D721Med (cell line): ENCODE measurements around the gene CORO1C.

Experiments used
- DNase-seq: peaks from one replicate; pipeline ENCODE4 v3.0.0; 2011; ENCODE audit warnings: low spot score; ENCODE audit not compliant: insufficient read length
- FAIRE-seq: peaks from 2 replicates; lab custom pipeline; 2011; peaks lifted over from hg19 to GRCh38; lab: Jason Lieb, UNC
- TF ChIP-seq, protein P1 (sequence below): IDR thresholded peaks from 2 replicates; pipeline ENCODE4 v1.5.1; 2012; ENCODE audit warnings: mild to moderate bottlenecking, control low read depth; ENCODE audit not compliant: insufficient read depth; ENCODE audit errors: missing control alignments

Gene CORO1C

DNA sequence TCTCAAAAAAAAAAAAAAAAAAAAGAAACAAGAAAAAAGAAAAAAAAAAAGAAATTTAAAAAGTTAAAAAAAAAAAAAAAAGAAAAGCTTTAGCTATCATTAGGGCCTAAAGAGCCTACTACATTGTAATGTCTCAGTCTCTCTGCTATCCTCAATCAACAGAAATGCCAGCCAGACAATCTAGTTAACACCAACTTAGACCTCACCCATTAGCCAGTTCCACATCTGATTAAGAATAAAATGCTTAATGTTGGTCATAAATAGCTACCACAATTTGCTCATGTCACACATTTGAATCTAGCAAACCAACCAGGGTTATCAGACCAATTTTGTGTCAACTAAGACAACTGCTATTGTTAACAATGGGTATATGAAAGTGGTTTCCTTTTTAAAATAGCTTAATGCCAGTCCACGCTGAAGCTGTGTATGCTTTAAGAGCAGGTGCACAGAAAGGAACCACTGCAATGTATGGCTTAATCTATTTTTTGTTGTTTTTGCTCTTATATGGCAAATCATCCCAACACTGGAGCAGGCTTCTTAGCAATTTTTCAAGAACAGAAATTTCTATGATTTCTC is 52.1 kb downstream of the CORO1C start:
- DNase-seq (no peak), FAIRE-seq (no peak)
- TF ChIP-seq, protein P1, sequence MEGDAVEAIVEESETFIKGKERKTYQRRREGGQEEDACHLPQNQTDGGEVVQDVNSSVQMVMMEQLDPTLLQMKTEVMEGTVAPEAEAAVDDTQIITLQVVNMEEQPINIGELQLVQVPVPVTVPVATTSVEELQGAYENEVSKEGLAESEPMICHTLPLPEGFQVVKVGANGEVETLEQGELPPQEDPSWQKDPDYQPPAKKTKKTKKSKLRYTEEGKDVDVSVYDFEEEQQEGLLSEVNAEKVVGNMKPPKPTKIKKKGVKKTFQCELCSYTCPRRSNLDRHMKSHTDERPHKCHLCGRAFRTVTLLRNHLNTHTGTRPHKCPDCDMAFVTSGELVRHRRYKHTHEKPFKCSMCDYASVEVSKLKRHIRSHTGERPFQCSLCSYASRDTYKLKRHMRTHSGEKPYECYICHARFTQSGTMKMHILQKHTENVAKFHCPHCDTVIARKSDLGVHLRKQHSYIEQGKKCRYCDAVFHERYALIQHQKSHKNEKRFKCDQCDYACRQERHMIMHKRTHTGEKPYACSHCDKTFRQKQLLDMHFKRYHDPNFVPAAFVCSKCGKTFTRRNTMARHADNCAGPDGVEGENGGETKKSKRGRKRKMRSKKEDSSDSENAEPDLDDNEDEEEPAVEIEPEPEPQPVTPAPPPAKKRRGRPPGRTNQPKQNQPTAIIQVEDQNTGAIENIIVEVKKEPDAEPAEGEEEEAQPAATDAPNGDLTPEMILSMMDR: no peak

DNA sequence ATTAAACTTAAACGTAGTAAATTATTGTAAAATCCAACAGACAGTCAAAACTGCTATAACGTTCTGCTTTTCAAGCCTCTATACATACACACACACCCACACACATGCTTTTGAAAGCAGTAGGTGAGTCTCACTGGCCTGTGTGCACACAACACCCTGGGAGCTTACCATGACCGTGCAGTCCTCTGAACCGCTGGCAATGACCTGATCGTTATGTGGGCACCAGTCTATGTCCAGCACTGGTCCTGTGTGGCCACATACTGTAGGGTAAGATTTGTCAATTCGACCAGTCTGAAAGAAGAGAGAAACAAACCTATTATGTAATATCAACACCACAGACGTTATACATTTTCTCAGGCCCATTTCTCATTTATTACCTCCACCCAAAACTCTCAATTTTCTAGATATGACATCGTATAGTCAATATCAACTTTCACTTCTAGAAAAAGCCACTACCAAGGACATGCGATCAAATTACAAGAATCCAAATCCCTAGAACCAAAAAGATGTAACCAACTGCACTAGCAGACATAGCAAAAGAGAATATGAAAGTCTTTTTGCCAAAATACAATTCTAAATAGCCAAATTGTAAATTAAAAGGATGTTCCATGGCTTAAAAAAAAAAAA is 53.1 kb downstream of the CORO1C start:
- FAIRE-seq (no peak), DNase-seq (no peak)
- TF ChIP-seq, protein P1: no peak

DNA sequence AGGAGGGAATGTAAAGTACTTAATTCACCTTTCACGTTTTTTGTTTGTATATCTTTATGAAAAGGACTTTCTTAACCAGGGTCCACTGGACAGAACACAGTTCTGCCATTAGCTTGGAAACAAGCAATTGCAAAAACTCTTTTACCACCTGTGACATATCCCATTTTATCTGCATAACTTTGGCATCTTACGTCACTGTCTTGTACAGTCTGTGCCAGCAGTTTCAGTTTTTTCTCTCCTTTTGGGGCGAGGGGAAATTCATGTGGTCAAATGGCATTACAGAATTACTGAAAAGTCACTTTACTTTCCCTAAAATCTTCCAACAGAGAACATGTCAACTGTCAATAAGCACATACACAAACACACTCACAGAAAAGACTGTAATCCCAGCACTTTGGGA is 53.9 kb downstream of the CORO1C start:
- TF ChIP-seq, protein P1: no peak
- FAIRE-seq: no peak

DNA sequence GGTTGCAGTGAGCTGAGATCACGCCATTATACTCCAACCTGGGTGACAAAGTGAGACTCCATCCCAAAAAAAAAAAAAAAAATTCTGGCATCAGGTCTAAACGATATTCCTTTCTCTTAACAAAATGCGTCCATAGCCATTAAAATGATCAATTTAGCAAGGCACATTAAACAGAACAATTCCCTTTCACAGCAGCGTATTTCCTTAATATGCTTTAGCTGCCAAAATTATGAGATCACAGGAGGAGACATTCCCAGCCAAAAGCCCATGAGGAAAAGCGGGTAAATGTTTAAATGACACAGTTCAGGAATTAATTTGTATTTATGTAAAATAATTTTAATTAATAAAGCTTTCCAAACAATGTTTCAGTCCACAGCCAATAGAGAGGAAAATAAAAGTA is 54.6 kb downstream of the CORO1C start:
- FAIRE-seq (no peak), DNase-seq (no peak)
- TF ChIP-seq, protein P1: no peak

More for the DNA sequence above, 53.9 kb downstream of the CORO1C start:
- no peak for DNase-seq

DNA sequence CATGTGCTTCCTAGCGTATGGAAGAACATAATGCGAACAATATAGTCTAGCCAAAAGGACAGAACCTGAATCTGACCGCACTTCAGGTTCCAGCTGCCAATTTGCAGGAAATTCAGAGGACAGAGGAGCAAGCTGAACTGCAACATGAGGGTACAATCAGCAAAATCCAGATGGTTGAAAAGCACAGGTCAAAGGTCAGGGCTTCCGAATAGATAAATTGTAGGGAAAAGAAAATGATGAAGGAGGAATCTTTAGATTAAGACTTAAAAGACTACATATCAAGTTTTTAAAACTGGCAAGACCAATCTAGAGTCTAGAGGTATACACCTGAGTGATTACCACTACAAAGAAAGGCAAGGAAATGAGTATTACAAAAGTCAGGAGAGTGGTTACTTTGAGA is 55.5 kb downstream of the CORO1C start:
- FAIRE-seq: no peak
- TF ChIP-seq, protein P1: no peak
- no peak for DNase-seq

DNA sequence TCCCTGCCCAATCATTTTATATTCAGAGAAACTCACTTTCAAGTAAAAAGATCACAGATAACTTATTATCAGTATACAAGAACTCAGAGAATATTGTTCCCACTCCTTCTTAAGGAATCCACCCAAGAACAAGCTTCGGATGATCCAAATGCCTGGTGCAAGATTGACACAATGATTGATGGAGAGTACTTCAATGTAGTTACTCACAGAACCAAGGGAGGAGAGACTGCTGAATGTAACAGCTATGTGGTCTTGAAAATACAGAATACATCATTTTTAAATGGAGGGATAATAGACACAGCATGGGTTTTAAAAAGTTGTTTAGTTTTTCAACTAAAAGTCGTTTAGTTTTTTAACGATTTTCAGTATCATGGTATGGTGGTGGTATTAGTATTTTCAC is 59.3 kb downstream of the CORO1C start:
- FAIRE-seq: no peak
- TF ChIP-seq, protein P1: no peak
- DNase-seq: no peak

DNA sequence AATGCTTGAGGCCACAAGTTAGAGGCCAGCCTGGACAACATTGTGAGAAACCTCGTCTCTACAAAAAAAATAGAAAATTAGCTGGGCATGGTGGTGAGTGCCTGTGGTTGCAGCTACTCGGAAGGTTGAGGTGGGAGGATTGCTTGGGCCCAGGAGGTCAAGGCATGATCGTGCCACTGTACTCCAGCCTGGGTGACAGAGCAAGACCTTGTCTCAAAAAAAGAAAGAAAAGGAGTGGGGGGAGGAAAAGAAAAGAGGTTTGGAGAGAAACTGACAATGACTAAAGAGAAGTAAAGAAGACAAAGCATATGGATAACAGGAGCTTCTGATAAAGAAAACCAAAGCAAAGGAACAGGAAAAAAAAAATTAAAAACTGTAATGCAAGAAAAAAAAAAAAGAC is 60.2 kb downstream of the CORO1C start:
- TF ChIP-seq, protein P1: no peak
- FAIRE-seq (no peak), DNase-seq (no peak)
